GM21737 (cell line): Measurements from ENCODE around the gene TRIM6.
"Not testable (repeated sequence)": the region's sequence is repeated elsewhere in the genome, so short reads cannot be mapped to it uniquely, and the experiment has no call there.

Source experiments
- ATAC-seq: cut with Tn5 transposase; IDR thresholded peaks from one replicate; pipeline ENCODE4 v1.9.1; 2021; ENCODE audit warnings: mild to moderate bottlenecking, moderate library complexity; ENCODE audit not compliant: unreplicated experiment

Gene TRIM6

GRCh38 chr11:5596607-5597201, at the start of gene TRIM6:
Gene TRIM6, plus strand, starts transcription at chr11:5596637. Its CDS starts 261 bp downstream, at chr11:5596898.
- no peak for ATAC-seq

- peak; percentile 51 for ATAC-seq
Observed at GRCh38 chr11:5547982-5548381, 48.5 kb upstream of the TRIM6 start.

- no peak for ATAC-seq
Observed at GRCh38 chr11:5548440-5548839, 48.0 kb upstream of the TRIM6 start, which contains the start of gene OR52H1. Gene OR52H1, minus strand, starts transcription at chr11:5548540. Its CDS starts 3,035 bp downstream, at chr11:5545505.

GRCh38 chr11:5550440-5551095, 45.9 kb upstream of the TRIM6 start:
- ATAC-seq: peak; percentile 46

GRCh38 chr11:5553343-5553742, 43.1 kb upstream of the TRIM6 start:
- ATAC-seq: no peak

GRCh38 chr11:5556596-5557188, 39.7 kb upstream of the TRIM6 start:
- ATAC-seq: no peak

- ATAC-seq: no peak
Observed at GRCh38 chr11:5557751-5558150, 38.7 kb upstream of the TRIM6 start.

- no peak for ATAC-seq
Observed at GRCh38 chr11:5564259-5565019, 32.0 kb upstream of the TRIM6 start.

GRCh38 chr11:5574654-5575053, 21.8 kb upstream of the TRIM6 start:
- no peak for ATAC-seq

- no peak for ATAC-seq
Observed at GRCh38 chr11:5575152-5575551, 21.3 kb upstream of the TRIM6 start.

GRCh38 chr11:5577101-5577500, 19.3 kb upstream of the TRIM6 start:
- no peak for ATAC-seq

- no peak for ATAC-seq
Observed at GRCh38 chr11:5580577-5580976, 15.9 kb upstream of the TRIM6 start, which contains the start of gene OR52B6. Gene OR52B6, plus strand, starts transcription at chr11:5580877. Its CDS starts 0 bp downstream, at chr11:5580877.

- ATAC-seq: no peak
Observed at GRCh38 chr11:5581014-5581413, 15.4 kb upstream of the TRIM6 start.

GRCh38 chr11:5584458-5584857, 12.0 kb upstream of the TRIM6 start:
- ATAC-seq: not testable (repeated sequence)

GRCh38 chr11:5589906-5590305, 6.5 kb upstream of the TRIM6 start:
- not testable (repeated sequence) for ATAC-seq

GRCh38 chr11:5591613-5592012, 4.8 kb upstream of the TRIM6 start:
- ATAC-seq: no peak

- ATAC-seq: no peak
Observed at GRCh38 chr11:5592615-5593014, 3.8 kb upstream of the TRIM6 start.

GRCh38 chr11:5593146-5593545, 3.3 kb upstream of the TRIM6 start:
- no peak for ATAC-seq

GRCh38 chr11:5597953-5598352, 1.5 kb downstream of the TRIM6 start:
- no peak for ATAC-seq

GRCh38 chr11:5600374-5600851, 4.0 kb downstream of the TRIM6 start:
- peak; percentile 77 for ATAC-seq

GRCh38 chr11:5602791-5603190, 6.4 kb downstream of the TRIM6 start:
- not testable (repeated sequence) for ATAC-seq
